ENCODE data around the gene DNAI4. TPM values are rescaled to one million over a fixed set of nuclear protein-coding genes. Genes with fewer than 3 reads are reported as not detected.

Gene DNAI4
- polyA plus RNA-seq, 3 donors: 0.09 TPM; not detected in 2

DNA sequence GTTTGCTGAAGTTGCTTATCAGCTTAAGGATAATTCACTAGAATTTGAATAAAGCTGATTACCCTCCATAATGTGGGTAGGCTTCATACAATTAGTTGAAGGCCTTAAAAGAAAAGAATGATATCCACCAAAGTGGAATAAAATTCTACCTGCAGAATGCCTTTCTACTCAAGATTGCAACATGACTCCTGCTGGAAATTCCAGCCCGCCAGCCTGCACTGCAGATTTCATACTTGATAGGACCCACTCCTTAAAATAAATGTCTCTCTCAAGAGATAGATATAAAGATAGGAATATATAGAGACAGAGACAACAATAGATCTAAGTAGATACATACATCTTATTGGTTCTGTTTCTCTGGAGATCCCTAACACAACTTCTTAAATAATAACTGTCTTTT, 99.9 kb downstream of the DNAI4 start:
- H3K4me3 ChIP-seq (replicated peaks in 1 of 3; ENCODE audit: low read depth in 2 of 3, low read length in 3 of 3): no peak overlapping the region
- intact Hi-C loops (cut with micrococcal nuclease): no loop called here
- no peaks in the 10 kb centered on the region for H3K36me3 ChIP-seq (replicated peaks in 1 of 2; ENCODE audit: control insufficient read depth in 1 of 2, insufficient read depth in 2 of 2, low read length in 2 of 2)
- peaks cover 0 to 6% of the 10 kb centered on the region in 2 donors for H3K9me3 ChIP-seq (replicated peaks in 1 of 2; ENCODE audit: control insufficient read depth in 1 of 2, insufficient read depth in 1 of 2, low read length in 2 of 2)
- no peak overlapping the region for H3K4me2 ChIP-seq (replicated peaks; ENCODE audit: extremely low read depth, low read length, poor library complexity, severe bottlenecking)
- H3K27ac Mint-ChIP-seq: no peak overlapping the region
- H2AFZ ChIP-seq (ENCODE audit: insufficient read depth, low read depth, low read length, poor library complexity, severe bottlenecking): no peak overlapping the region
- TF ChIP-seq, protein P1, sequence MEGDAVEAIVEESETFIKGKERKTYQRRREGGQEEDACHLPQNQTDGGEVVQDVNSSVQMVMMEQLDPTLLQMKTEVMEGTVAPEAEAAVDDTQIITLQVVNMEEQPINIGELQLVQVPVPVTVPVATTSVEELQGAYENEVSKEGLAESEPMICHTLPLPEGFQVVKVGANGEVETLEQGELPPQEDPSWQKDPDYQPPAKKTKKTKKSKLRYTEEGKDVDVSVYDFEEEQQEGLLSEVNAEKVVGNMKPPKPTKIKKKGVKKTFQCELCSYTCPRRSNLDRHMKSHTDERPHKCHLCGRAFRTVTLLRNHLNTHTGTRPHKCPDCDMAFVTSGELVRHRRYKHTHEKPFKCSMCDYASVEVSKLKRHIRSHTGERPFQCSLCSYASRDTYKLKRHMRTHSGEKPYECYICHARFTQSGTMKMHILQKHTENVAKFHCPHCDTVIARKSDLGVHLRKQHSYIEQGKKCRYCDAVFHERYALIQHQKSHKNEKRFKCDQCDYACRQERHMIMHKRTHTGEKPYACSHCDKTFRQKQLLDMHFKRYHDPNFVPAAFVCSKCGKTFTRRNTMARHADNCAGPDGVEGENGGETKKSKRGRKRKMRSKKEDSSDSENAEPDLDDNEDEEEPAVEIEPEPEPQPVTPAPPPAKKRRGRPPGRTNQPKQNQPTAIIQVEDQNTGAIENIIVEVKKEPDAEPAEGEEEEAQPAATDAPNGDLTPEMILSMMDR (IDR thresholded peaks at IDR 0.05): no peak
- H3K4me1 Mint-ChIP-seq: no peaks in the 10 kb centered on the region
- no peaks in the 10 kb centered on the region for H3K79me2 ChIP-seq (ENCODE audit: insufficient read depth, low read length)
- no peaks in the 10 kb centered on the region for H4K20me1 ChIP-seq (ENCODE audit: insufficient read depth, low read length)
- no peaks in the 10 kb centered on the region for H3K36me3 Mint-ChIP-seq
- no peaks in the 10 kb centered on the region for H3K4me1 ChIP-seq (ENCODE audit: control insufficient read depth in 1 of 2, insufficient read depth in 2 of 2, low read length in 2 of 2)
- no peak for DNase-seq
- no CpG with 5 or more reads among the region's 1 CpG for WGBS (ENCODE audit: insufficient coverage)
- H3K4me3 Mint-ChIP-seq: no peak overlapping the region
- no peak overlapping the region for H3K27ac ChIP-seq (ENCODE audit: low read depth in 1 of 2, low read length in 2 of 2)
- peaks cover 0 to 4% (median 2%) of the 10 kb centered on the region in 7 donors for H3K9me3 Mint-ChIP-seq
- H3K27me3 ChIP-seq (ENCODE audit: control insufficient read depth in 2 of 2, insufficient read depth in 2 of 2, low read length in 2 of 2): no peaks in the 10 kb centered on the region
- peaks cover 0 to 1% (median 0%) of the 10 kb centered on the region in 3 donors for H3K27me3 Mint-ChIP-seq (ENCODE audit: low read depth in 3 of 3)
- no peak overlapping the region for H3K9ac ChIP-seq (ENCODE audit: insufficient read depth, low read length, poor library complexity, severe bottlenecking)

DNA sequence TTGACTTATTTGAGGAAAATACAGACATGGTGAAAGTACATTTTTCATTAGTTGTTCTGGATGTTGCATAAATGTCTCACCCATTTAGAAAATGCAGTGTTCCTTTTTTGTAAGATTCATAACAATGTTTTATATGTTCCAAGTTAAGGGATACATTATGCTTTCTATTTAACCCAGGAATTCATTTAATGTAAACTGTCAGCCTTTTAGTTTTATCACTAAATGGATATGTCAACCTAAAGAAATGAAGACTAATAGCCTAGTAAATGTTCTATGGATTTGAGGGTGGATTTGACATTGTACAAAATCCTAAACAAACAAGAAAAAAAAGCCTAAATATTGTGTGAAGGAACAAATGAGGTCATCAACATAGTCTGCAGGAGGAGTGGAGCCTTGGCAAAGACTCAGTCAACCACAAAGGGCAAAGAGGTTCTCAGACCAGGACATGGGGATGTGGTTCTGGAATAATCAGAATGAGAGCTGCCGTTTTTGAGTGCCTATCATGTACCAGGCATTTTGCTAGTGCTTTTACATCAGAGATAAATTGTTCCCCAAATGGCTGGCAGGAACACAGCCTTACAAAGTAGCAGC, 114.8 kb downstream of the DNAI4 start:
- H3K27me3 ChIP-seq (ENCODE audit: control insufficient read depth in 2 of 2, insufficient read depth in 2 of 2, low read length in 2 of 2): no peaks in the 10 kb centered on the region
- H3K27ac ChIP-seq (ENCODE audit: low read depth in 1 of 2, low read length in 2 of 2): no peak overlapping the region
- no peaks in the 10 kb centered on the region for H3K36me3 ChIP-seq (replicated peaks in 1 of 2; ENCODE audit: control insufficient read depth in 1 of 2, insufficient read depth in 2 of 2, low read length in 2 of 2)
- H3K4me3 Mint-ChIP-seq: no peak overlapping the region
- H3K9me3 Mint-ChIP-seq: peaks cover 0 to 3% (median 0%) of the 10 kb centered on the region in 7 donors
- H3K4me2 ChIP-seq (replicated peaks; ENCODE audit: extremely low read depth, low read length, poor library complexity, severe bottlenecking): no peak overlapping the region
- H3K36me3 Mint-ChIP-seq: no peaks in the 10 kb centered on the region
- H3K27me3 Mint-ChIP-seq (ENCODE audit: low read depth in 3 of 3): no peaks in the 10 kb centered on the region
- H3K4me1 ChIP-seq (ENCODE audit: control insufficient read depth in 1 of 2, insufficient read depth in 2 of 2, low read length in 2 of 2): no peaks in the 10 kb centered on the region
- no peak overlapping the region for H2AFZ ChIP-seq (ENCODE audit: insufficient read depth, low read depth, low read length, poor library complexity, severe bottlenecking)
- TF ChIP-seq, protein P1 (IDR thresholded peaks at IDR 0.05): no peak
- H3K27ac Mint-ChIP-seq: no peak overlapping the region
- no CpG with 5 or more reads among the region's 1 CpG for WGBS (ENCODE audit: insufficient coverage)
- no peaks in the 10 kb centered on the region for H3K79me2 ChIP-seq (ENCODE audit: insufficient read depth, low read length)
- no peaks in the 10 kb centered on the region for H4K20me1 ChIP-seq (ENCODE audit: insufficient read depth, low read length)
- intact Hi-C loops (cut with micrococcal nuclease): no loop called here
- H3K4me3 ChIP-seq (replicated peaks in 1 of 3; ENCODE audit: low read depth in 2 of 3, low read length in 3 of 3): no peak overlapping the region
- no peak overlapping the region for H3K9ac ChIP-seq (ENCODE audit: insufficient read depth, low read length, poor library complexity, severe bottlenecking)
- H3K4me1 Mint-ChIP-seq: no peaks in the 10 kb centered on the region
- H3K9me3 ChIP-seq (replicated peaks in 1 of 2; ENCODE audit: control insufficient read depth in 1 of 2, insufficient read depth in 1 of 2, low read length in 2 of 2): no peaks in the 10 kb centered on the region
- DNase-seq: no peak
